ENCODE data around the gene CUZD1.

Gene CUZD1

GRCh38 chr10:122802282-122802681 lies 43.4 kb downstream of the CUZD1 start:
- no peak for DNase-seq

- no peak for DNase-seq
These were observed 46.9 kb downstream of the CUZD1 start for GRCh38 chr10:122798704-122799231.

- DNase-seq = no peak
These were observed 48.9 kb downstream of the CUZD1 start for GRCh38 chr10:122796796-122797195.

GRCh38 chr10:122795924-122796323 lies 49.7 kb downstream of the CUZD1 start:
- no peak for DNase-seq

GRCh38 chr10:122786269-122786668 lies 59.4 kb downstream of the CUZD1 start:
- DNase-seq = no peak

- DNase-seq = no peak
These were observed 62.7 kb downstream of the CUZD1 start for GRCh38 chr10:122782911-122783310.

Data from NCI-H2107 (cell line).